PFSK-1 (cell line): ENCODE data around the gene UTS2R.

Experiments
- FOXP2 ChIP-seq: optimal IDR thresholded peaks from 2 replicates; pipeline ENCODE3; 2011; ENCODE audit warnings: borderline replicate concordance, control low read depth, inconsistent platforms; ENCODE audit not compliant: insufficient read depth; ENCODE audit errors: extremely low read length, extremely low read depth
- POLR2AphosphoS5 ChIP-seq: IDR thresholded peaks from 2 replicates; pipeline ENCODE4 v1.6.1; 2012; ENCODE audit warnings: low read depth, mild to moderate bottlenecking, control low read depth, low read length, moderate library complexity
- SIN3A ChIP-seq: IDR thresholded peaks from 2 replicates; pipeline ENCODE4 v1.6.1; 2012; ENCODE audit warnings: mild to moderate bottlenecking, low read length, moderate library complexity, borderline replicate concordance; ENCODE audit not compliant: insufficient read depth
- TAF1 ChIP-seq: IDR thresholded peaks from 2 replicates; pipeline ENCODE4 v1.6.1; 2012; ENCODE audit warnings: low read length, control low read depth, borderline replicate concordance; ENCODE audit not compliant: insufficient read depth
- TF ChIP-seq, protein P1 (sequence below), 2 experiments: IDR thresholded peaks; 2 replicates each; pipeline versions ENCODE4 v1.6.1 to v1.8.0; 2011 to 2012; ENCODE audit warnings: low read depth in 2 of 2, low read length in 2 of 2, control low read depth in 1 of 2, inconsistent platforms in 1 of 2, mild to moderate bottlenecking in 1 of 2, moderate library complexity in 1 of 2; ENCODE audit not compliant: insufficient read depth in 1 of 2

Gene UTS2R

GRCh38 chr17:82346342-82347300 lies 24.9 kb upstream of the UTS2R start:
- TF ChIP-seq FOXP2 (no peak), POLR2AphosphoS5 (no peak), SIN3A (no peak), TAF1 (no peak)
- TF ChIP-seq, protein P1, sequence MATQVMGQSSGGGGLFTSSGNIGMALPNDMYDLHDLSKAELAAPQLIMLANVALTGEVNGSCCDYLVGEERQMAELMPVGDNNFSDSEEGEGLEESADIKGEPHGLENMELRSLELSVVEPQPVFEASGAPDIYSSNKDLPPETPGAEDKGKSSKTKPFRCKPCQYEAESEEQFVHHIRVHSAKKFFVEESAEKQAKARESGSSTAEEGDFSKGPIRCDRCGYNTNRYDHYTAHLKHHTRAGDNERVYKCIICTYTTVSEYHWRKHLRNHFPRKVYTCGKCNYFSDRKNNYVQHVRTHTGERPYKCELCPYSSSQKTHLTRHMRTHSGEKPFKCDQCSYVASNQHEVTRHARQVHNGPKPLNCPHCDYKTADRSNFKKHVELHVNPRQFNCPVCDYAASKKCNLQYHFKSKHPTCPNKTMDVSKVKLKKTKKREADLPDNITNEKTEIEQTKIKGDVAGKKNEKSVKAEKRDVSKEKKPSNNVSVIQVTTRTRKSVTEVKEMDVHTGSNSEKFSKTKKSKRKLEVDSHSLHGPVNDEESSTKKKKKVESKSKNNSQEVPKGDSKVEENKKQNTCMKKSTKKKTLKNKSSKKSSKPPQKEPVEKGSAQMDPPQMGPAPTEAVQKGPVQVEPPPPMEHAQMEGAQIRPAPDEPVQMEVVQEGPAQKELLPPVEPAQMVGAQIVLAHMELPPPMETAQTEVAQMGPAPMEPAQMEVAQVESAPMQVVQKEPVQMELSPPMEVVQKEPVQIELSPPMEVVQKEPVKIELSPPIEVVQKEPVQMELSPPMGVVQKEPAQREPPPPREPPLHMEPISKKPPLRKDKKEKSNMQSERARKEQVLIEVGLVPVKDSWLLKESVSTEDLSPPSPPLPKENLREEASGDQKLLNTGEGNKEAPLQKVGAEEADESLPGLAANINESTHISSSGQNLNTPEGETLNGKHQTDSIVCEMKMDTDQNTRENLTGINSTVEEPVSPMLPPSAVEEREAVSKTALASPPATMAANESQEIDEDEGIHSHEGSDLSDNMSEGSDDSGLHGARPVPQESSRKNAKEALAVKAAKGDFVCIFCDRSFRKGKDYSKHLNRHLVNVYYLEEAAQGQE (IDR thresholded peaks at IDR 0.05; ENCODE audit: insufficient read depth in 1 of 2, low read depth in 2 of 2, low read length in 2 of 2): no peak

GRCh38 chr17:82348434-82348833 lies 23.1 kb upstream of the UTS2R start:
- no peak for TF ChIP-seq TAF1
- no peak for TF ChIP-seq SIN3A
- no peak for TF ChIP-seq FOXP2
- TF ChIP-seq, protein P1 (IDR thresholded peaks at IDR 0.05; ENCODE audit: insufficient read depth in 1 of 2, low read depth in 2 of 2, low read length in 2 of 2): no peak
- no peak for TF ChIP-seq POLR2AphosphoS5

- TF ChIP-seq, protein P1 (IDR thresholded peaks at IDR 0.05; ENCODE audit: insufficient read depth in 1 of 2, low read depth in 2 of 2, low read length in 2 of 2): no peak
- TF ChIP-seq SIN3A (no peak), FOXP2 (no peak), POLR2AphosphoS5 (no peak), TAF1 (no peak)
Measured at GRCh38 chr17:82348866-82349265, 22.7 kb upstream of the UTS2R start.

GRCh38 chr17:82349287-82349701 lies 22.3 kb upstream of the UTS2R start:
- TF ChIP-seq SIN3A: no peak
- no peak for TF ChIP-seq FOXP2
- TF ChIP-seq, protein P1 (IDR thresholded peaks at IDR 0.05; ENCODE audit: insufficient read depth in 1 of 2, low read depth in 2 of 2, low read length in 2 of 2): peak in 1 of 2 experiments; percentile 31; a peak in 1 of 4 replicates
- no peak for TF ChIP-seq POLR2AphosphoS5
- no peak for TF ChIP-seq TAF1
